HEK293 (cell line): ENCODE measurements around the gene ZBTB43.
A peak's percentile ranks its signal among the peaks of the same experiment; 100 is the strongest.
"Not testable (repeated sequence)": the region's sequence is repeated elsewhere in the genome, so short reads cannot be mapped to it uniquely, and the experiment has no call there.

Experiments
- CTCF ChIA-PET: fragments of 350-600 bp; formaldehyde crosslinking; extraction: SDS; loops from one replicate; lab custom pipeline; 2021; ENCODE audit warnings: antibody characterized with exemption; lab: Yijun Ruan, JAX
- POLR2A ChIA-PET: fragments of 300-600 bp; formaldehyde crosslinking; extraction: SDS; loops from one replicate; lab custom pipeline; 2020; ENCODE audit warnings: antibody characterized with exemption, inconsistent platforms; lab: Yijun Ruan, JAX
- H3K27ac ChIP-seq: fragments of 200-500 bp; sonication (Bioruptor generic); 2 replicates; pipeline ENCODE4 v1.5.1; 2014; ENCODE audit warnings: low read depth, low read length, control low read depth, inconsistent platforms; ENCODE audit errors: extremely low read depth
- H3K36me3 ChIP-seq, 2 experiments: fragments of 200-500 bp in 1 of 2; sonication (Bioruptor generic) in 1 of 2; 1 replicate in 1 of 2; 2 replicates in 1 of 2; pipeline ENCODE4 v1.5.1; 2014 to 2017; ENCODE audit warnings: inconsistent platforms in 2 of 2, low read length in 2 of 2; ENCODE audit not compliant: control insufficient read depth in 2 of 2, insufficient read depth in 1 of 2
- H3K4me1 ChIP-seq: fragments of 200-500 bp; sonication (Bioruptor generic); 2 replicates; pipeline ENCODE4 v1.5.1; 2014; ENCODE audit warnings: mild to moderate bottlenecking, low read length, inconsistent platforms; ENCODE audit not compliant: control insufficient read depth, insufficient read depth
- H3K4me3 ChIP-seq: 2 replicates; pipeline ENCODE4 v1.5.1; 2011; ENCODE audit warnings: low read depth, mild to moderate bottlenecking, control low read depth, low read length, moderate library complexity
- H3K9me3 ChIP-seq: fragments of 200-500 bp; sonication (Bioruptor generic); 2 replicates; pipeline ENCODE4 v1.5.1; 2014; ENCODE audit warnings: low read depth, low read length, inconsistent platforms; ENCODE audit not compliant: control insufficient read depth, insufficient read depth
- EGR2 ChIP-seq: fragments of 450-650 bp; formaldehyde crosslinking; IDR thresholded peaks from 2 replicates; pipeline ENCODE4 v1.5.1; 2016; ENCODE audit warnings: low read depth, missing biosample characterization, missing genetic modification characterization
- IKZF3 ChIP-seq: fragments of 450-650 bp; IDR thresholded peaks from 2 replicates; pipeline ENCODE4 v1.5.0; 2018; ENCODE audit warnings: missing biosample characterization, mild to moderate bottlenecking, missing genetic modification characterization, moderate library complexity
- KLF1 ChIP-seq: fragments of 450-650 bp; formaldehyde crosslinking; IDR thresholded peaks from 2 replicates; pipeline ENCODE4 v1.5.1; 2016; ENCODE audit warnings: missing biosample characterization, missing genetic modification characterization
- KLF16 ChIP-seq: fragments of 450-650 bp; formaldehyde crosslinking; IDR thresholded peaks from 2 replicates; pipeline ENCODE4 v1.5.1; 2017; ENCODE audit warnings: missing biosample characterization, missing genetic modification characterization
- KLF8 ChIP-seq: fragments of 450-650 bp; formaldehyde crosslinking; IDR thresholded peaks from 2 replicates; pipeline ENCODE4 v1.5.1; 2016; ENCODE audit warnings: missing biosample characterization, missing genetic modification characterization
- PATZ1 ChIP-seq: fragments of 450-650 bp; formaldehyde crosslinking; IDR thresholded peaks from 2 replicates; pipeline ENCODE4 v1.5.1; 2016; ENCODE audit warnings: missing biosample characterization, missing genetic modification characterization
- WT1 ChIP-seq: fragments of 450-650 bp; formaldehyde crosslinking; IDR thresholded peaks from 2 replicates; pipeline ENCODE4 v1.5.1; 2016; ENCODE audit warnings: missing biosample characterization, missing genetic modification characterization
- ZBTB10 ChIP-seq: fragments of 450-650 bp; formaldehyde crosslinking; IDR thresholded peaks from 2 replicates; pipeline ENCODE4 v1.5.1; 2016; ENCODE audit warnings: missing biosample characterization, missing genetic modification characterization
- ZBTB21 ChIP-seq: fragments of 450-650 bp; formaldehyde crosslinking; IDR thresholded peaks from 2 replicates; pipeline ENCODE4 v1.5.1; 2017; ENCODE audit warnings: missing biosample characterization, missing genetic modification characterization
- ZBTB26 ChIP-seq: fragments of 450-650 bp; formaldehyde crosslinking; optimal IDR thresholded peaks from 2 replicates; pipeline ENCODE3; 2016; ENCODE audit warnings: missing biosample characterization, mild to moderate bottlenecking, missing genetic modification characterization
- ZBTB8A ChIP-seq: fragments of 450-650 bp; formaldehyde crosslinking; IDR thresholded peaks from 2 replicates; pipeline ENCODE4 v1.5.1; 2016; ENCODE audit warnings: missing biosample characterization, missing genetic modification characterization
- ZFHX2 ChIP-seq: fragments of 450-650 bp; formaldehyde crosslinking; conservative IDR thresholded peaks from 2 replicates; pipeline ENCODE4 v1.5.1; 2016; ENCODE audit warnings: missing biosample characterization, missing genetic modification characterization
- ZIC2 ChIP-seq: fragments of 450-650 bp; formaldehyde crosslinking; IDR thresholded peaks from 2 replicates; pipeline ENCODE4 v1.5.1; 2016; ENCODE audit warnings: missing biosample characterization, missing genetic modification characterization
- ZNF16 ChIP-seq: fragments of 450-650 bp; formaldehyde crosslinking; IDR thresholded peaks from 2 replicates; pipeline ENCODE4 v1.5.1; 2016; ENCODE audit warnings: low read depth, missing biosample characterization, missing genetic modification characterization
- ZNF366 ChIP-seq: fragments of 450-650 bp; formaldehyde crosslinking; conservative IDR thresholded peaks from 2 replicates; pipeline ENCODE4 v1.5.1; 2016; ENCODE audit warnings: missing biosample characterization, missing genetic modification characterization
- ZNF37A ChIP-seq: fragments of 450-650 bp; IDR thresholded peaks from 2 replicates; pipeline ENCODE4 v1.5.1; 2018; ENCODE audit warnings: missing biosample characterization, missing genetic modification characterization
- ZNF394 ChIP-seq: fragments of 450-650 bp; formaldehyde crosslinking; IDR thresholded peaks from 2 replicates; pipeline ENCODE4 v1.5.1; 2016; ENCODE audit warnings: missing biosample characterization, missing genetic modification characterization, mild to moderate bottlenecking, moderate library complexity, borderline replicate concordance
- ZNF488 ChIP-seq: fragments of 450-650 bp; formaldehyde crosslinking; IDR thresholded peaks from 2 replicates; pipeline ENCODE4 v1.5.1; 2016; ENCODE audit warnings: missing biosample characterization, missing genetic modification characterization
- ZNF501 ChIP-seq: fragments of 450-650 bp; formaldehyde crosslinking; IDR thresholded peaks from 2 replicates; pipeline ENCODE4 v1.5.1; 2016; ENCODE audit warnings: missing biosample characterization, missing genetic modification characterization
- ZXDB ChIP-seq: fragments of 450-650 bp; formaldehyde crosslinking; IDR thresholded peaks from 2 replicates; pipeline ENCODE4 v1.5.1; 2016; ENCODE audit warnings: missing biosample characterization, missing genetic modification characterization

Gene ZBTB43

DNA sequence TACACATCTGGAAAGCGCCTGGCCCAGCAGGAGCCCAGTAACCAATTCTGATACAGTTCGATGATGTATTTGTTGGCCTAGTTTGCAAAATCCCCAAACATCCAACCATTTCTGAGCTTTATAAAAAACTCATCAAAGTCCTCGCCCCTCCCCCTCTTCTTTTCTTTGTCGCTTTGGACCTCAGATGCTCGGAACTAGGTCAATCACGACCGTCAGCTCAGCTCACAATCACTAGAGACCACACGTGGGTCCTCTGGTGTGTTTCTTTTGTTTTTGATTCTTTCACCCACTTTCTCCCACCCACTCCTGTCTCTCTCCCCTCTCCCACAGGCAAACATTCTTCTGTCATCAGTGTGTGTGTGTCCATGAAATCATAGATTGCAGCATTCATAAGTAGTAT, 26.7 kb upstream of the ZBTB43 start:
- no peaks in the 10 kb centered on the region for H3K9me3 ChIP-seq
- ChIA-PET CTCF (interaction anchor here (0.8 to 10.5 kb wide), 15 partner anchors 13 to 278 kb away, joined by 3 to 373 read pairs (median 4); no protein-coding TSS in a partner anchor), POLR2A (interaction anchor here (0.7 to 1.4 kb wide), 2 partner anchors 71 to 73 kb away, joined by 3 read pairs; no protein-coding TSS in a partner anchor)
- H3K36me3 ChIP-seq, result no peaks in the 10 kb centered on the region
- no peak overlapping the region for H3K4me3 ChIP-seq
- H3K27ac ChIP-seq, result no peak overlapping the region
- H3K4me1 ChIP-seq, result no peaks in the 10 kb centered on the region
- TF ChIP-seq ZFHX2, result 0 out of 2 replicates have a peak, but pooled peaks have one; percentile 14
- TF ChIP-seq ZNF366 (tag by site-specific recombination), result no peak
- peak; percentile 34; the same call in 1 of the 2 replicates for TF ChIP-seq EGR2

- not testable (repeated sequence) for H3K36me3 ChIP-seq, H3K9me3 ChIP-seq, H3K4me3 ChIP-seq, H3K4me1 ChIP-seq, H3K27ac ChIP-seq
- ChIA-PET CTCF (interaction anchor here (0.5 to 10.5 kb wide), 16 partner anchors 12 to 279 kb away, joined by 3 to 373 read pairs (median 4); no protein-coding TSS in a partner anchor), POLR2A (interaction anchor here (0.7 kb wide), 1 partner anchor 73 kb away, joined by 3 read pairs; no protein-coding TSS in a partner anchor)
Observed at GRCh38 chr9:126778696-126779095, 26.1 kb upstream of the ZBTB43 start.

GRCh38 chr9:126781186-126782052, 23.4 kb upstream of the ZBTB43 start:
- Histone ChIP-seq H3K4me1 (no peaks in the 10 kb centered on the region), H3K9me3 (no peaks in the 10 kb centered on the region), H3K36me3 (no peaks in the 10 kb centered on the region), H3K4me3 (no peak overlapping the region), H3K27ac (no peak overlapping the region)
- ChIA-PET POLR2A (interaction anchor here (0.6 to 1.1 kb wide), 4 partner anchors 9 to 219 kb away, joined by 3 to 13 read pairs (median 4); no protein-coding TSS in a partner anchor), CTCF (interaction anchor here (0.5 to 10.5 kb wide), 45 partner anchors 9 to 1827 kb away, joined by 3 to 373 read pairs (median 4); partner anchors contain the start of gene ZBTB43)
- TF ChIP-seq ZBTB21 (no peak), ZBTB26 (tag by site-specific recombination) (no peak), ZNF501 (tag by site-specific recombination) (no peak), ZBTB8A (tag by site-specific recombination) (peak; percentile 31; the same call in 1 of the 2 replicates), ZIC2 (tag by site-specific recombination) (peak; percentile 41), KLF1 (tag by site-specific recombination) (peak; percentile 28; the same call in 1 of the 2 replicates), ZBTB10 (tag by site-specific recombination) (0 out of 2 replicates have a peak, but pooled peaks have one; percentile 23), PATZ1 (peak; percentile 89), ZNF394 (tag by site-specific recombination) (peak; percentile 18; the same call in 1 of the 2 replicates), ZNF488 (tag by site-specific recombination) (no peak), ZXDB (tag by site-specific recombination) (peak; percentile 69; the same call in 1 of the 2 replicates), WT1 (peak; percentile 93), ZNF16 (tag by site-specific recombination) (no peak), IKZF3 (peak; percentile 83), KLF16 (tag by site-specific recombination) (peak; percentile 51; the same call in 1 of the 2 replicates), KLF8 (tag by site-specific recombination) (peak; percentile 77), ZNF37A (no peak)
